PC-9 (cell line): ENCODE results near the gene CD81. TPM values are rescaled to one million over a fixed set of nuclear protein-coding genes. Genes with fewer than 3 reads are reported as not detected.

Experiments
- BruUV-seq: library from RNA; stranded (reverse); fragments of 400-500 nt; replicated peaks from 2 replicates; lab custom pipeline; 2021; lab: Mats Ljungman, UMichigan
- CTCF ChIA-PET: fragments of 300-600 bp; sonication (Branson Sonifier 250); formaldehyde crosslinking; loops from one replicate; lab custom pipeline; 2022; ENCODE audit warnings: antibody characterized with exemption; lab: Charles Lee
- POLR2A ChIA-PET: fragments of 300-600 bp; sonication (Branson Sonifier 250); formaldehyde crosslinking; loops from one replicate; lab custom pipeline; 2022; ENCODE audit warnings: antibody characterized with exemption; ENCODE audit not compliant: unreplicated experiment; lab: Charles Lee
- DNase-seq, 2 experiments: peaks; one replicate each; pipeline versions ENCODE4 v3.0.0 to v3.0.0-alpha.2; 2015 to 2022; ENCODE audit warnings: mixed read lengths in 1 of 2
- H2AFZ ChIP-seq: fragments of 200-600 bp; sonication (generic); 2 replicates; pipeline ENCODE4 v1.8.1; 2017; ENCODE audit warnings: antibody characterized with exemption
- H3F3A ChIP-seq: fragments of 200-600 bp; sonication (generic); 2 replicates; pipeline ENCODE4 v1.8.1; 2017; ENCODE audit warnings: antibody characterized with exemption, mild to moderate bottlenecking, low read depth; ENCODE audit not compliant: insufficient read depth
- H3K27ac ChIP-seq: fragments of 200-600 bp; sonication (generic); 2 replicates; pipeline ENCODE4 v1.6.1; 2016; ENCODE audit warnings: mixed run types
- H3K27me3 ChIP-seq: fragments of 200-600 bp; sonication (generic); 2 replicates; pipeline ENCODE4 v1.6.1; 2016; ENCODE audit warnings: low read depth, mixed run types; ENCODE audit not compliant: insufficient read depth
- H3K36me3 ChIP-seq: fragments of 200-600 bp; sonication (generic); 2 replicates; pipeline ENCODE4 v1.6.1; 2016; ENCODE audit warnings: low read depth, mixed run types
- H3K4me1 ChIP-seq: fragments of 200-600 bp; sonication (generic); replicated peaks from 2 replicates; pipeline ENCODE4 v1.6.1; 2016; ENCODE audit warnings: mixed run types; ENCODE audit not compliant: insufficient read depth
- H3K4me2 ChIP-seq: fragments of 200-600 bp; sonication (generic); 2 replicates; pipeline ENCODE4 v1.6.1; 2017; ENCODE audit warnings: mixed run types
- H3K4me3 ChIP-seq: fragments of 200-600 bp; sonication (generic); 2 replicates; pipeline ENCODE4 v1.6.1; 2016; ENCODE audit warnings: mixed run types
- H3K79me2 ChIP-seq: fragments of 200-600 bp; sonication (generic); 2 replicates; pipeline ENCODE4 v1.6.1; 2017; ENCODE audit warnings: low read depth, mixed run types
- H3K9me2 ChIP-seq: fragments of 200-600 bp; sonication (generic); 2 replicates; pipeline ENCODE4 v1.8.1; 2017; ENCODE audit warnings: mild to moderate bottlenecking; ENCODE audit not compliant: insufficient read depth
- H3K9me3 ChIP-seq: fragments of 200-600 bp; sonication (generic); 2 replicates; pipeline ENCODE4 v1.8.1; 2016; ENCODE audit warnings: low read depth; ENCODE audit not compliant: insufficient read depth
- H4K20me1 ChIP-seq: fragments of 200-600 bp; sonication (generic); 2 replicates; pipeline ENCODE4 v1.8.1; 2017; ENCODE audit not compliant: insufficient read depth
- EZH2 ChIP-seq: fragments of 200-600 bp; sonication (generic); IDR thresholded peaks from 2 replicates; pipeline ENCODE4 v1.8.0; 2017; ENCODE audit warnings: antibody characterized with exemption, low read depth
- intact Hi-C: fragments of 100-400 bp; cut with micrococcal nuclease; formaldehyde crosslinking; loops from one replicate; pipeline ENCODE4 v1.10.0; 2022; ENCODE audit not compliant: unreplicated experiment
- total RNA-seq: library from RNA; stranded (reverse); gene quantifications from 2 replicates; pipeline ENCODE4 v1.2.3, GENCODE V29; 2021
- TF ChIP-seq, protein P1 (sequence below): fragments of 200-600 bp; sonication (generic); conservative IDR thresholded peaks from 2 replicates; pipeline ENCODE4 v1.6.1; 2017; ENCODE audit warnings: mixed run types, antibody characterized with exemption, mild to moderate bottlenecking, moderate library complexity

The CD81 gene
- total RNA-seq, 1 experiment from 2014 or later, result 180 TPM

DNA sequence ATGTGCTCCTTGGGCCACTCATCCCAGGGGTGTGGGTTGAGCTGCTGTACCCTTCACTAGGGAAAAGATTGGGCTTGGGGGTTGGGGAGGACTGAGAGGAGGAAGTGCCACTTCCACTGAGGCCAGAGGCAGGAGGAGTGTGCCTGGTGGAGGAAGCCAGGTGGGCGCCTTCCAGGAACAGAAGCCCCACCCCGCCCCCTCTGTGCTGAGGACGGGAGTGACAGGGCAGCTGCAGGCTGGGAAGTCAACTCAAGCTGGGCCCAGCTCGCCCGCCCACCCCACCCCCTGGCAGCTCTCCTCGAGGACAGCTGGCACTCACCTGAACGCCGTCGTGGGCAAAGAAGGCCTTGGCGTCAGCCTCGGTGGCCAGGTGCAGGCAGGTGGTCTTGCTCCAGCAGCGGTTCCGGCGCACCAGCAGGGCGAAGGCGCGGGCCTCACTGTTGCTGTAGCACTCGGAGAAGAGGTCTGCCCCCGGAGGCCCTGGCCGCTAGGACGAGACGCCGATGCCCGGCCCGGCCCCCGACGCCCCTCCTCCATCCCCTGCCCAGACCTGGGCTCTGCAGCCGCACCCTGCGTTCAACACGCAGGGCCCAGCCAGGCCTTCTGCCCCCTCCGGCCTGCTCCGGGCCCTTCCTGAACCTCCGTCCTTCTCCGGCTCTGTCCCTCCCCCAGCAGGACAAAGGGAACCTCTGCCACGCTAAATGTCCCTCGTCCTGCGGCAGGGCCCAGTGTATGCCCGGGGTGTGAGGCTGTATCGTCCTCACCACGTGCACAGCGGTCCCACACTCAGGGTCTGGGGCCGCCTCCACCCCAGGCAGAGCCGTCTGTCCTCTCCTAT, 36.9 kb downstream of the CD81 start:
- ChIA-PET POLR2A (no interaction called here), CTCF (no interaction called here)
- Histone ChIP-seq H3K4me3 (no peak overlapping the region), H3K27me3 (0 out of 2 replicates have a peak, but pooled peaks cover 4% of the 10 kb centered on the region), H3K9me2 (no peaks in the 10 kb centered on the region), H3K9me3 (no peaks in the 10 kb centered on the region), H3K79me2 (no peaks in the 10 kb centered on the region), H3F3A (no peaks in the 10 kb centered on the region), H3K27ac (no peak overlapping the region), H2AFZ (no peak overlapping the region), H3K4me1 (no peaks in the 10 kb centered on the region), H3K4me2 (no peak overlapping the region), H3K36me3 (no peaks in the 10 kb centered on the region), H4K20me1 (no peaks in the 10 kb centered on the region)
- no peak for DNase-seq
- no peak for TF ChIP-seq EZH2
- TF ChIP-seq, protein P1, sequence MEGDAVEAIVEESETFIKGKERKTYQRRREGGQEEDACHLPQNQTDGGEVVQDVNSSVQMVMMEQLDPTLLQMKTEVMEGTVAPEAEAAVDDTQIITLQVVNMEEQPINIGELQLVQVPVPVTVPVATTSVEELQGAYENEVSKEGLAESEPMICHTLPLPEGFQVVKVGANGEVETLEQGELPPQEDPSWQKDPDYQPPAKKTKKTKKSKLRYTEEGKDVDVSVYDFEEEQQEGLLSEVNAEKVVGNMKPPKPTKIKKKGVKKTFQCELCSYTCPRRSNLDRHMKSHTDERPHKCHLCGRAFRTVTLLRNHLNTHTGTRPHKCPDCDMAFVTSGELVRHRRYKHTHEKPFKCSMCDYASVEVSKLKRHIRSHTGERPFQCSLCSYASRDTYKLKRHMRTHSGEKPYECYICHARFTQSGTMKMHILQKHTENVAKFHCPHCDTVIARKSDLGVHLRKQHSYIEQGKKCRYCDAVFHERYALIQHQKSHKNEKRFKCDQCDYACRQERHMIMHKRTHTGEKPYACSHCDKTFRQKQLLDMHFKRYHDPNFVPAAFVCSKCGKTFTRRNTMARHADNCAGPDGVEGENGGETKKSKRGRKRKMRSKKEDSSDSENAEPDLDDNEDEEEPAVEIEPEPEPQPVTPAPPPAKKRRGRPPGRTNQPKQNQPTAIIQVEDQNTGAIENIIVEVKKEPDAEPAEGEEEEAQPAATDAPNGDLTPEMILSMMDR, result no peak
- intact Hi-C loops, result no loop called here
- no TSS peak for BruUV-seq

DNA sequence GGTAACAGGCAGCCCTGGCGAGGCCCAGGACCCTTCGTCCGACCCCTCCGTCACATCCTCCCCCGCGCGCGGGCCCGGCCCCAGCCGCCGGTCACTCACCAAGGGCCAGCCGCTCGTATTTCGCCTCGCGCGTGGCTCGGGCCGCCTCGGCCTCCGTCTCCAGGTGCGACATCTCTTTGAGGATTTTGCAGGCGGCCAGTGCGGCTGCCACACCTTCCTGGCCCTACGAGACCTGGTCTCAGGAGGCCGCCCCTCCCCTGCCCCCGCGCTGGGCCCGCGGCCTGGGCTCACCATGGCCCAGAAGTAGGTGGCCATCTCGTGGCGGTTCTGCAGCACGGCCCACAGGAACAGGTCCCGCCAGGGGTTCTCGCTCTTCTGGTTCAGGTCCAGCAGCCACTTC, 37.5 kb downstream of the CD81 start:
- Histone ChIP-seq H3K9me3 (no peaks in the 10 kb centered on the region), H3K36me3 (no peaks in the 10 kb centered on the region), H3K79me2 (no peaks in the 10 kb centered on the region), H3K4me2 (no peak overlapping the region), H3K9me2 (no peaks in the 10 kb centered on the region), H3F3A (no peaks in the 10 kb centered on the region), H2AFZ (no peak overlapping the region), H4K20me1 (no peaks in the 10 kb centered on the region), H3K27me3 (0 out of 2 replicates have a peak, but pooled peaks cover 4% of the 10 kb centered on the region), H3K4me1 (no peaks in the 10 kb centered on the region), H3K4me3 (no peak overlapping the region), H3K27ac (no peak overlapping the region)
- no peak for DNase-seq
- no TSS peak for BruUV-seq
- POLR2A ChIA-PET, result no interaction called here
- intact Hi-C loops, result loop anchor here (5.0 kb wide), 1 partner anchor 247 kb away; no protein-coding TSS in a partner anchor
- TF ChIP-seq EZH2, result no peak
- TF ChIP-seq, protein P1, result no peak
- CTCF ChIA-PET, result no interaction called here

GRCh38 chr11:2415171-2415570, 38.1 kb downstream of the CD81 start:
- POLR2A ChIA-PET, result no interaction called here
- CTCF ChIA-PET, result interaction anchor here (0.6 kb wide), 1 partner anchor 524 kb away, joined by 3 read pairs; no protein-coding TSS in a partner anchor
- TF ChIP-seq EZH2, result no peak
- TF ChIP-seq, protein P1, result no peak
- intact Hi-C loops, result loop anchor here (5.0 kb wide), 1 partner anchor 248 kb away; no protein-coding TSS in a partner anchor
- no TSS peak for BruUV-seq
- no peaks in the 10 kb centered on the region for H3F3A ChIP-seq
- H3K79me2 ChIP-seq, result no peaks in the 10 kb centered on the region
- H3K4me1 ChIP-seq, result no peaks in the 10 kb centered on the region
- no peaks in the 10 kb centered on the region for H3K36me3 ChIP-seq
- no peak overlapping the region for H2AFZ ChIP-seq
- H4K20me1 ChIP-seq, result no peaks in the 10 kb centered on the region
- no peak for DNase-seq
- H3K27me3 ChIP-seq, result 0 out of 2 replicates have a peak, but pooled peaks cover 4% of the 10 kb centered on the region
- H3K9me2 ChIP-seq, result no peaks in the 10 kb centered on the region
- no peak overlapping the region for H3K4me2 ChIP-seq
- no peak overlapping the region for H3K4me3 ChIP-seq
- H3K9me3 ChIP-seq, result no peaks in the 10 kb centered on the region
- no peak overlapping the region for H3K27ac ChIP-seq
